HG02759 (cell line): Measurements from ENCODE around the gene IPPK.

Experiments
- ATAC-seq: cut with Tn5 transposase; IDR thresholded peaks from one replicate; pipeline ENCODE4 v1.9.1; 2021; ENCODE audit warnings: mild to moderate bottlenecking, moderate library complexity; ENCODE audit not compliant: unreplicated experiment

The IPPK gene, protein sequence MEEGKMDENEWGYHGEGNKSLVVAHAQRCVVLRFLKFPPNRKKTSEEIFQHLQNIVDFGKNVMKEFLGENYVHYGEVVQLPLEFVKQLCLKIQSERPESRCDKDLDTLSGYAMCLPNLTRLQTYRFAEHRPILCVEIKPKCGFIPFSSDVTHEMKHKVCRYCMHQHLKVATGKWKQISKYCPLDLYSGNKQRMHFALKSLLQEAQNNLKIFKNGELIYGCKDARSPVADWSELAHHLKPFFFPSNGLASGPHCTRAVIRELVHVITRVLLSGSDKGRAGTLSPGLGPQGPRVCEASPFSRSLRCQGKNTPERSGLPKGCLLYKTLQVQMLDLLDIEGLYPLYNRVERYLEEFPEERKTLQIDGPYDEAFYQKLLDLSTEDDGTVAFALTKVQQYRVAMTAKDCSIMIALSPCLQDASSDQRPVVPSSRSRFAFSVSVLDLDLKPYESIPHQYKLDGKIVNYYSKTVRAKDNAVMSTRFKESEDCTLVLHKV

DNA sequence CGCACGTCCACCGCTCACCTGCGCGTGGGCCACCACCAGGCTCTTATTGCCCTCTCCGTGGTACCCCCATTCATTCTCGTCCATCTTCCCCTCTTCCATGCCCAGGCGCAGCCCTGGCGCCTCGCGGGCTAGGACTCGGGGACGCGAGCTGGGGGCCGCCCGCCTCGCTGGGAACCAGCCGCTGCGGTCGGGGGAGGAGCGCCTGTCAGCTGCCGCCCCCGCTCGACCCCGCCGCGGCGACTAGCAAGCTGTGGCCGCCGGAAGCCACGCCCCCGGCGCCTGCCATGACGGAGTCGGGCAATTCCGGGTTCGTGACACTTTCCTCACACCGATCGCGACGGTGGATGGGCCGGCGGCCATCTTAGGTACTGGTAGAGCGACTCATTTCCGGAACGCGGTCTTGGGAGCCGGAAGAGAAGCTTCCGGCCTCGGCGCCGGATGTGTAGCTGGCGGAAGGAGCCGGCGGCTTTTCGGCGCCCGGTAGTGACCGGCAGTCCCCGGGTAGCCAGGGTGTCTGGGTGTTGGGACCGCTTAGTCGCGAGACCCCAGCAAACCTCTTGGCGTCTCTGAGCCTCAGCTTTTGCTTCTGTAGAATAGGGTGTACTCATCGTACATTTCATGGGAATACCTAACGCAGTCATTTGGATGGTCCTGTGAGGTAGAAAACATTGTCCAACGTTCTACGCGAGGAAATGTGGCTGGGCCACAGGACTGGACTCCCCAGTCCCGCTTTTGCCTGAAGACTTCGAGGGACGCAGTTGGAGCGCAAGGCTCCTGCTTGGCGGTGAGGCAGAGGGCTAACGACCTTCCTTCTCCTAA is at the start of gene IPPK:
IPPK (minus strand) TSS at position 242 of the 819 bp plus-strand sequence; CDS start at position 99, 143 bp downstream.
- peak; percentile 96 for ATAC-seq

DNA sequence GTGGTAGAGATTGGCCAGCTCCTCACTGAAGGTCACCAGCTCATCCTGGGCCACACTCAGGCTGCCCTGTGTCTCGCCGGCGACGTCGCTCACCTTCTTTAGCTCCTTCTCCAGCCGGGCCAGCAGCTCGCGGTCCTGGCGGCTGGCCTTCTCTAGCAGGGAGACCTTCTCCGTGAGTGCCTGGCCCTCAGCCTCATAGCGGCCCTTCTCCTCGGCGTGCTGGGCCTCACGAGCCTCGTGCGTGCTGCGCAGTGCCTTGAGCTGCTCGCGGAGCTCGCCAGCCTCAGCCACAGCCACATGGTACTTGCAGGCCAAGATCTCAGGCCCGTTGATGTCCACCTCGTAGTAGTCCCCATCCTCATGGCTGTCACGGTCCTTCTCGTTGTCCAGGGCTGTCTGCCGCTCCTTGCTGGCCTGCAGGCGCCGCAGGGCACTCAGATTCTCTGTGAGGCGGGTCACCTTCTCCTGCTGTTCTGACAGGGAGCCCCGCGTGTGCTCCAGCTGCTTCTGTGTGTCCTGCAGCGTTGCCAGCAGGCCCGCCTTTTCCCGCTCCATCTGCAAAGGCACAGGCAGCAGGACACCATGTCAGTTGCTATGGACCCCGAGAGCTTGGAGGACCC is 49.2 kb upstream of the IPPK start:
- no peak for ATAC-seq

DNA sequence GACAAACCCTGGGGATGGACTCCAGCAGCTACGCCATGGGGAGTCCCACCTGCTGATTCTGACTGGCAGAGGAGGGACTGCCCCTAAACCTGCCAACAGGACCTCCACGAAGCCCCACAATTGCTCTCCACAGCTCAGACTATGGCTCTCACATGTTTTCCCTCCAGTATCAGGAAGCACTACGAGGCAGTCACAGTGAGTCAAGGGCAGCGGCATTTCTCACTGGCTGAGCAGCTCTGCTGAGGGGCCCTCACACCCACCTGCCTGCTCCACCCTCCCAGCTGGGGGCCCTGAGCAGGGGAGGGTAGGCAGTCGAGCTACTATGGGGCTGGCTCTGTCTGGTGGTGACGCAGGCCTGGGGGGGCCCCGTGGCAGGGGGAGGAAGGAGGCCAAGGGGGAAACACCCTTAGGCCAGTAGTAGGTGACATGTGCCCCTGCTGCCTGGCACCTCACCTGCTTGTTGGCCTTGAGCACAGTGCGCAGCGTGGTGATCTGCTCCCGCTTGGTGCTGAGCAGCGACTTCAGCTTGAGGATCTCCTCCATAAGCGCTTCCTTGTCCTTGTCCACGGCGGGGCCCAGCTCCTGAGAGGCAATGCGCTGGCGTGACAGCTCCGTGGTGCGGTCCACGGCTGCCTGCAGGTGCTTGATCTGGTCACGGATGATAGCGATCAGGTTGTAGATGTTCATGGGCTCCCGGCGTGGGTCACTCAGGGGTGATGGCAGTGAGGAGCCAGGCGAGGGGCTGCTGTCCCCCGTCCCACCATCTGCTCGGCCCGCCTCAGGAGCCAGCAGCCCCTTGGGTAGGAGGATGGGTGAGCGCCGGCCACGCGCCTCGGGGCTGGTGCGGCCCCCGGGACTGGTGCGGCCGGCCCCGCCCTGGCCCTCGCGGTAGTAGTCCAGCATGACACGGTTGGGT is 48.4 kb upstream of the IPPK start:
- ATAC-seq, result no peak

DNA sequence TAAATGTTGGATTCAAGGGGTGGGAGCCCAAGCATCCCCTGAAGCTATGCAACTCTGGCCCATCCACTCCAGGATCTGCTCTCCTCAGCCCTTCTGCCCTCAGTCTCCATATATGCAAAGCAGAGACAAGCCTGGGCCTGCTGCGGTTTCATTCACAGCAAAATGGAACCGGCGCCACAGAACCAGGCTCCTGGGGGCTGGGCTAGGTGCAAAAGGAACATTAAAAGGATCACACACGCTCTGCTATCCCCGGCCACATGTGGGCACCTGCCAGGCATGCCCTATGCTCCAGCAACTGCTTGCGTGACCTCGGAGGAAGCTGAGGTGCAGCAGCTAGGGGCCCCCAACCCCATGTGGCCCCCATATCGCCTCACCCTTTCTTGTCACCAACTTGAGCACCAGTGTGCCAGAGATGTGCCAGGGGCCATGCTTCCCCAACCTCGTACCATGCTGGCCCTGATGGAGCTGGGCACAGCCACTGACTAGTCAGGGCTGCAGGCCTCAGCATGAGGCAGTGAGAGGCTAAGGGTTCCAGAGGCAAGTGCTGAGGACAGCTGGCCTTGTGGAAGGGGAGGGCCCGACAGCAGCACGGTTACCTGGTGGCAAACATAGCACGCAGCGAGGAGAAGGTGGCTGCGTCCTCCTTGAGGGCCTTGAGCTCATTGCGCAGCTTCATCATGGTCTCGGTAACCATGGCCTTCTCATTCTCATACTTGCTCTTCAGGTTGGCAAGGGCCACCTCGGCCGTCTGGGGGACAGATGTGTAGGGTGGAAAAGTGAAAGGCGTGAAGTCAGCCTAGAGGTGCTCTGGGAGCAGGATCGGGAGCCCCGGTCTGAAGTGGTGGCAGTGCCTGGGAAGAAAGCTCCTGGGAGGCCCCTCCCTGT is 47.5 kb upstream of the IPPK start:
- no peak for ATAC-seq

DNA sequence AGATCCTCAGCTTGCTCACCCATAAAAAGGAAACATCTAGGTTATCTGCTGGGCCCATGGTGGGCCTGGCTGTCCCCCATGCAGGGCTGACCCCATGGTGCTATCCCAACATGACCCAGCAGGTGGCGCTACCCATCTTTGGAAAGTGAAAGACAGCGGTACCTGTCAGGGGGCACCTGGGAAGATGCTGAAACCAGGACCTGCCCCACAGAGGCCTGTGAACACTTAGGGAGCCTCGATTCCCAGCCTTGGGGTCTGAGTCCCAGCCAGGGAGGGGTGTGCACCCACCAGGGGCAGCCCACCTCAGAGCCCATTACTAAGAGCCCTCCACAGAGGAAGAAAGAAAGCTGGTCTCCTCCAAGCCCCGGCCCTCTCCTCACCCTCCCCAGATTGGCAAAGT is 46.6 kb upstream of the IPPK start:
- peak; percentile 61 for ATAC-seq

DNA sequence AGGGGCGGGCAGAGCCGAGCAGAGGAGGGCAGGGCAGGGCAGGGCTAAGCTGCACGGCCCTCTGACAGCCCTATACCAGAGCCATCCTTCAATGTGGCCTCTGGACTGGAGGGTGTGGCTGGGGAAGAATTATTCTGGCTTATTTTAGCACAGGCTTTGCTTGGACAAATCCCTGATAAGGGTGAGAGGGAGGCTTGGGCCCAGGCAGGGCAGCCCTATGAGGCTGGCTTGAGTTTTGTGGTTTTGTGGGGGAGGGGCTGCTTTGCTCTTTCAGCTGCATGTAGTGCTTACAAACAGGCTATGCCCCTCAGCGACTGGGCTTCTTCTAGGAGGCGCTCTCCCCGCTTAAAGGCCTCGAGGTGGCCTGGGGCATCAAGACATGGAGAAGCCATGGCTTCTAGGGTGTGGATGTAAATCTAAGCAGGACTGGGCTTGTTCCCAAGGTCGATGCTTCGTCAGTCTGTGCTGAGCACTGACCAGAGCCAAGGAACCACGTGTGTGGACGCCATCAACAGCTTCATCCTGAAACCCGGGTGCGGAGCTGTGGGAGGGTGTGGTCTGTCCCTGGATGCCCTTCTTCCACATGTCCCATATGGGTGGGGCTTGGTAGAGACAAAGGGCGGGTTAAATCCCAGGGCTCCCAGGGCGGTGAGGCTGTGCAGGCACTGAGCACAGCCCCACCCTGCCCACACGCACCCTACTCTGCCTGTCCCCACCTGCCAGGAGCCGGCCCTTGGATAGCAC is 45.7 kb upstream of the IPPK start:
- no peak for ATAC-seq

DNA sequence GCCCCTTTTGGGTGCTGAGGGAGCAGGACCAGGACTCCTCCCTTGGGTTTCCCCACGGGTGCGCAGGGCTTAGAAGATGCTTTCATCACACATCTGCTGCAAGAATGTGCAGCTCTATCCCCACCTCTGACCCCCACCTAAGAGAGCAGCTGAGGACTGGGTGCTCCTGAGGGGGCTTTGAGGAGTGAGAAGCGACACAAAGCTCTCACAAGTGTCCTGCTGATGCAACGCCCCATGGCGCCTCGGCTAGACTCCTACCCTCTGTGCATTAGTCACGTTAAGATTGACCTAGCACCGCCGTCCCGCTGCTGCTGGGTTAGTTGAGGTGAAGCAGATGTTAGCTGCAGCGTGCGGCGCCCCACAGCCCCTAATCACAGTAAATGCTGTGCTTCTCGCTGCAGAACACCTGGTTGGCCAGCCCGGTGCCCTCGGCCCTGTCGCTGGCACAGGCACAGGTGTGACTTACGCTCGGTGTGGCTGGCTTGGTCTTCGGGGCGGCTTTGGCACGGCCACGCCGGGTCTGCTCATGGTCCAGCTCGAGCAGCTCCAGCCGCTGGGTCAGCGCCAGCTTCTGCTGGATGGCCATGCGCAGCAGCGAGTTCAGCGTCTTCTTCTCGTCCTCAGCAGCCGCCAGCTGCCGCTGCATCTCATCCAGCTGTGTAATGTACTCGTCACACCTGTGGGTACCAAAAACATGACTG is 45.0 kb upstream of the IPPK start:
- ATAC-seq, result no peak

DNA sequence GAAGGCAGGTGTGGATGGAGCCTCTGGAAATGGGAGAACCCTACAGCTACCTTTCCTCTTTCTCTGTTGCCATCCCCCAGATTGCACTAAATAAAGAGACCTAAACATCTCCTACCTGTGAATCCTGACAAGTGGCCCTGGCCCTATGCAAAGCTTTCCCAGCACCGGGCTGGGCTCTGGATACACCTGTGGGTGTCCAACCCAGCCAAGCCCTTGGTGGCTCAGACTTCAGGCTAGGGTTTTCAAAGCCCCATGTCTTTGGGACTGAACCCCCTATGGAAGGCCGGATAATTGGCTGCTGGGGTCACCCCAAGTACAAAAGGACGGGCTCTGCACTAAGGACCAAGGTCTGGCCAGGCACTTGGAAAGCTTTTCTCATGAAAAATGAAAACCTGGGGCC is 44.1 kb upstream of the IPPK start:
- ATAC-seq, result no peak

DNA sequence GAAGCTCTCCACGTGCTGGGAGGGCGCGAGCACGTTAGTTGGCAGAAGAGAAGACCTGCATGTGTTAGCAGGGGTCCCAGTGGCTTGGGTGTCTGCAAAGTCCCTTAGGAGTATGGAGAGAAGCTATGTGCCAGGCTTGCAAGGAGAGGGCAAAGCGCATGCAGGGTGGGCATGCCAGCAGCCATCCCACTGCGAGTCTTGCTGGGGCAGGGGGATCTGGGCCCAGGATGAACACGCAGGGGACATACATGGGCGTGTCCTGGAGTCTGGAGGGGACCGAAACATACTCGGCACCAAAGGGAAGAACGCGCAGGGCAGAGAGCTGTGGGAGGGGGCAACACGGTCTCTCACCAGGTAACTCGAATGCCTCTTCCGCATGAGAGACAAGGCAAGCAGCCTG is 43.6 kb upstream of the IPPK start:
- no peak for ATAC-seq

DNA sequence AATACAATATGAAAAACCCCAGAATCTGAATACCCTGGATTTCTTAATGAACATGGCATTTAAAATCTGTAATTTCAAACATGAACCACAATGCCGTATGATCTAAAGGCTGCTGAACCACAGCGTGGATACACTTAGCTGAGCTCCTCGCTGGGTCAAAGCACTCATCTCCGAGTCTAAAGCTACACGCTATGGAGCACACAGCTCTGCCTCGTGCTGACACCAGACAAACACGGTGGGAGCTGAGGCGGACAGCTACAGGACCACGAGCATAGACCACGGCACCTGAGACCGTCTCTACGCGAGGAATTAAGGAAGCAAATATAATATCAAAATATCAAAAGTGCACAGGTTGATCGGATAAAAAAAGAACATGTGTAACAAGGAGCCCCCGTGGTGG is 42.8 kb upstream of the IPPK start:
- ATAC-seq, result no peak

DNA sequence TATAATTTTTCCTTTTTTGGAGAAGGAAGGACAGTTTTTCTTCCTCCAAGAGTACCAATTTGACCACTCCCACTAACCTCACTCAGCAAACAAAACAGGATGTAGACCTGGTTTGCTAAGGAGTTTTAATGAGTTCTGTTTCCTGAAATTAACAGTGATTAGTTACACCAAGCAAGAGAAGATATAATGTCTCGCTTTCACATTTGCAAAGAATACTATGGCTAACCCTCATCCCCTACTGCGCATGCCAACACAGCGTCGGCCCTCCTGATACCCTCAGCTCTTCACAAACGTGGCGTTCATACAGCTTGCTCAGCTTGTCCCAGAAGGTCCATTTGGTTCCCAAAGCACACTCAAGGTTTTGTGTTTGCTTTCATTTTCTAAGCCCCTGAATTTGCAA is 41.9 kb upstream of the IPPK start:
- no peak for ATAC-seq

DNA sequence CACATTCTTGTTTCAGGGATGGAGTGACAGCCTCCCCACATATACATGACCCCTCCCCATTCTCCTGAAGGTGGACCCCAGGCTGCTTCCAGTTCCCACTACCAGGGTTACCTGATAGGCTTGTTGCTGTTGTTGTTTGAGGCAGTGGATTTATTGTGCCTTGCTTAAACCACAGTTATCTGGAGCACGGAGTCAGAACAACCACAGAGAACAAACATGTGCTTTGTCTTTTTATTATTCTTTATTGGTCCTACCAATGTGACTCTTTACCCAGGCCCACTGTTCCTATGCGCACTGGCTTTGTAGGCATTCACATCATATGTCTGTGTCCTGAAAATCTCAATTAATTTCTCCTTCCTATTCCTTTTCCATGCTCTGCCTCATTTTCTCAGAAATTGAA is 41.2 kb upstream of the IPPK start:
- no peak for ATAC-seq

DNA sequence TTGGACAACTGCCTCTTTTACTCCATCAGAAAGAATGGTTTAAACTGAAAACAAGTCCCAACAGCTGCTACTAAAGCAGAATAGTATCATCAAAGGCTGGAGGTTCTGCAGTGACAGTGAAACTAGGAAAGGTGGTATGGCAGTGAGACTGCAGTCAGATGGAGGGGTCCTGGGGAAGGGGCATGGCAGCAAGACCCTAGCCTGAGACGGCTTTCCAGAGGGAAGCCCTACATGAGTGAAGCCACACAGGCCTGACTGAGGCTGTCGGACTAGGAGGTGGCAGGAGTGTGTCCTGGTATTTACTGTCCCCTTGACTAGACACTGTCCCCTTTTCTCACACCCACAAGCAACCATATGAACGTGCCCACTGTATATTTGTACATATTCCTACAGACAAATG is 40.4 kb upstream of the IPPK start:
- no peak for ATAC-seq

DNA sequence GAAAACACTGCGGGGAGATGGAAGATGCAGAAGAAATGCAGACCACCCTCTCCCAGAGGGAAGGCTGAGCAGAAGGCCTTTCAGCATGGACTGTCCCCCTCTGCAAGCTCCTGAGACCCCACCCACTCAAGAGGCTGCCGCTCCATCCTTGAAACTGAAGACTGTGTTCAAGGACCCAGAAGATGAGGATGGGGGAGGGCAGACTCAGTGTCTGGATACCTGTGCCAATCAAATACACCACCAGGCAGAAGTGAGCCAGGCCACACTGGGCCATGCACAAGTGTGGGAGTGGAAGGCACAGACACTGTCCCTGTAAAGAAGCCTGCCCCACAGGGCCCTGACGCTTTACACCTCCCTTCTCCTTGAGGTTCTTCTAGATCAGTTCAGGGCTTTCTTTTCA is 40.0 kb upstream of the IPPK start:
- no peak for ATAC-seq

DNA sequence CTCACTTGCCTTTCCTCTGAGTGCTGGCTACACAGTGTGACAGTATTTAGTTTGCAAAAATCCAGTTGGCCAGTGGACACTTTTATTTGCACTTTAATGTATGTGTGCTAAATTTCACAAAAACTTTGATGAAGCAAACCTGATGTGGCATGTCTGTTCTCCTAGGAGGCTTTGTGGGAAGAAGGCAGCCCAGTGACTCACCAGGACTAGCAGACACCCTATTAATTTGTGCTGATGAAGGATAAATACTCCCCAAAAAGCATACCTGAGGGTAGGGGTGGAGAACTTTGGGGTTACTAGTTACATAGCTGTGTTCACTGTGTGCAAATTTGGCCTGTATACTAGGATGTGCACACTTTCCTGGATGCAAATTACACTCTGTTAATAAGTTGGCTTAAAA is 39.3 kb upstream of the IPPK start:
- no peak for ATAC-seq

DNA sequence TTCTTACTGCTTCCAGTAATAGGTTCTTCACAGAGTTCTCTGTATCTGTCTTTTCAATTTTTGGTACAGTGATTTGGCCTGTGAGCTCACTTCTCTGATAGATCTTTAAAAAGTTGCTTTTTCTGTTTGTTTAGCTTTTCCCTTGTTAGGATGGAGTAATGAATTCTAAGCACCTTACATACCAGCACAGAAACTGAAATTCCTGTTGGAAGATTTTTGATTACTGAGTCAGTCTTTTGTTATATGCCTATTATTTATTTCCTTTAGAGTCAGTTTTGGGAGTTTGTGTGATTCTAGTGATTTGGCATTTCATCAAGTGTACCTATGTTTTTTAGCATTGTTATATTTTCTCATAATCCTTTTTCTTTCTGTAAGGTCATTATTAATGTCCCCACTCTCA is 37.6 kb upstream of the IPPK start:
- ATAC-seq, result no peak

DNA sequence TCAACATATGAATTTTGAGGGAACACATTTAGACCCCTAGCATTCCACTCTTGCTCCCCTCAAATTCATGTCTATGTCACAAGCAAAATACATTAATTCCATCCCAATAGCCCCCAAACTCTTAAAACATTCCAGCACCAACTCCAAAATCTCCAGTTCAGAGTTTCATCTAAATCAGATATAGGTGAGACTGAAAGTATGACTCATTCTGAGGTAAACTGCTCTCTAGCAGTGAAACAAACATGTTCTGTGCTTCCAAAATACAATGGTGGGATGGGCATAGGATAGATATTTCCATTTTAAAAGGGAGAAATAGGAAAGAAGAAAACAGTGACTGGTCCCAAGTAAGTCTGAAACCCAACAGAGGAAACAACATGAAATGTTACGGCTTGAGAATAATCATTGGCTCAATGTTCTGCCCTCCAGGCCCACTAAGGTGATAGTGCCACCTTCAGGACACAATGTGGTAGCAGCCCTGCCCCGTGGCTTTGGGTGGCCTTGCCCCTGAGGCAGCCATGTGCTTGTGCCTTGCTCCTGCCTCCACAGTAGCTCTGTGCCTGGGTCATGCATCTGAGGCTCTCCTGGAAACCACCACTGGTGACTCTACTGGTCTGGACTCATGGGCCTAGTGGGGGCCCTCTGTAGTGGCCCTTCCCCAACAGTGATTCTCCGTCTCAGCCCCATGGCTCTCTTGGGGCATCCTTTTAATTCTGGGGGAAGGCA is 36.4 kb upstream of the IPPK start:
- ATAC-seq, result no peak

DNA sequence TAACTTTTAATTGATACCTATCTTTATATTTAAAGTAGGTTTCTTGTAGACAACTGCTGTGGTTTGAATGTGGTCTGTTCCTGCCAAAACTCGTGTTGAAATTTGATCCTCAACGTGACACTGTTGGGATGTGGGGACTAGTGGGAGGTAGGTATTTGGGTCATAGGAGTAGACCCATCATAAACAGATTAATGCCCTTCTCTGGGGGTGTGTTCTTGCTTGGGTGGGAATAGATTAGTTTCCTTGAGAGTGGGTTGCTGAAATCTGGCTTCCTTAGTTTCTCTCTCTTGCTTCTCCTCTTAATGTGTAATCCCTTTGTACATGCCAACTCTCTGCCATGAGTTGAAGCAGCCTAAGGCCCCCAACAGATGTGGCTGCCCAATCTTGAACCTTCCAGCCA is 34.6 kb upstream of the IPPK start:
- ATAC-seq, result no peak
